A549 treated with AZD9567 at 1 μM for 4 hours (cell line): ENCODE data around the gene PRR14L. TPM values are rescaled to one million over a fixed set of nuclear protein-coding genes. Genes with fewer than 3 reads are reported as not detected.

Experiments
- total RNA-seq: library from RNA; stranded (reverse); fragments of 200-300 nt; extraction: Qiagen RNA extraction; gene quantifications from 5 replicates; pipeline ENCODE4 v1.2.3, GENCODE V29; 2022; ENCODE audit not compliant: insufficient read depth

The PRR14L gene
- total RNA-seq, result 3.9 to 6.5 TPM (median 6.0 TPM) in 5 replicates

GRCh38 chr22:31749636-31750364, at the start of gene PRR14L:
Gene PRR14L (minus strand): TSS chr22:31750132. CDS start chr22:31738860, 11,272 bp downstream.

GRCh38 chr22:31753634-31754501, 3.9 kb upstream of the PRR14L start, which contains the start of gene DEPDC5:
Gene DEPDC5 (plus strand): TSS chr22:31754019. CDS start chr22:31754922, 903 bp downstream.

DNA sequence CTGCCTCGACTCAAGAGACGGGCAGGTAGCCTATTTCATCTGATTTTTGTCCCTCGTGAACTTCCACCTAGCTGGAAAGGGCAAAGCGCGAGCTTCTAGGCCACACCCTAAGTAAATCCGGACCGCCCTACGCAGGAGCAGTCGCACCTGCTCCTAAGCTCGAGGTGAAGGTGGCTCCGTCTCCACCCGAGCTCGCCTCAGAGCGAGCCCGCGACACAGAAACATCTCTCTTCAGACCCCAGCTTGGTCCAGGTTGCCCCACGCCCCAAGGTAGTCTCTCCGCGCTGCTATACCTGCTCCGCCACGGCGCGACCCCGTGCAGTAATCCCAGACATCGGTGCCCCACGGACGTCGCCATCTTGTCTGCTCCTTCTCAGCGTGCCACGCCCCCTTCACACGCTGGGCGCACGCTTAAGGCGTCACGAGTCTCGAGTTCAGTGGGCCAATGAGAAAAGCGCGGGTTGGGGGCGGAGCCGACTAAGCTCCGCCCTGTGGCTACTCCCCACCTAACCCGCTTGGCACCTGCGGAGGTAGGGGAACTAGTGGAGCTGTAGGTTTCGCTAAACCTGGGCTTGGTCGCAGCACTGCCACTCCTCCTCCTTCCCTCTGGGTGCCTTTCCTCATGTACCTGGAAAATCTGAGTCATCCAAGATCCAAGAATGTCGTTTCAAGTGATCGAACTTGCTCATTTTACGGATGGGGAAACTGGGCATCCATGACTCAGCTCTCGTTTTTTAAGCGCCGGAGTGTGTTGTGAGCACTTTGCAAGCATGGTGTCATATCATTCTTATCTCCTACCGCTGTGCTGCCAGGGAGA, 87.9 kb downstream of the PRR14L start, which contains the start of gene PISD:
Gene PISD (minus strand): TSS at position 365 of the 817 bp plus-strand sequence. CDS start 7 bp downstream, at position 358.

Other genes starting within 250 kb of the PRR14L start
- 17.3 to 31.4 TPM (median 30.1 TPM) in 5 replicates for gene PISD, start 87.9 kb downstream of the PRR14L start, total RNA-seq
- 4.2 to 10.0 TPM (median 4.3 TPM) in 5 replicates for gene DEPDC5, start 3.9 kb upstream of the PRR14L start, total RNA-seq
- gene YWHAH, start 194.4 kb upstream of the PRR14L start, total RNA-seq, result 133 to 151 TPM (median 147 TPM) in 5 replicates